ENCODE measurements around the gene FOXR1.

DNA sequence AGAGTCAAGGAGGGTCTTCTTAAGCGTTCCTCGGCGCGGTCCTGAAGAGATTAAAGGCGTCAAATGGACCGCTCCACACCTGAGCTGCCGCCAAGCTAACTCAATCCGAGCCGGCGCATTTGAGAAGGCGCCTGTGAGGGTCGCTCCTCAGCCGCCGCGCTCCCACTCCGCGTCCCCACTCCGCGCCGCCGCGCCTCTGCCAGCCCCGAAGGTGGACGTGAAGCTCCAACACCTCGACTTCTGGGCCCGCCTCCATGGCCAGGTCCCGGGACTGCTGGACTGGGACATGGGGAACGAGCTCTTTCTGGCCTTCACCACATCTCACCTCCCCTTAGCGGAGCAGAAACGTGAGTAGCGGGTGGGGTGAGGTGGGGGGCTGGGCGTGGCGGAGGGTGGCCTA, at the start of gene FOXR1:
- TF ChIP-seq, protein P1, sequence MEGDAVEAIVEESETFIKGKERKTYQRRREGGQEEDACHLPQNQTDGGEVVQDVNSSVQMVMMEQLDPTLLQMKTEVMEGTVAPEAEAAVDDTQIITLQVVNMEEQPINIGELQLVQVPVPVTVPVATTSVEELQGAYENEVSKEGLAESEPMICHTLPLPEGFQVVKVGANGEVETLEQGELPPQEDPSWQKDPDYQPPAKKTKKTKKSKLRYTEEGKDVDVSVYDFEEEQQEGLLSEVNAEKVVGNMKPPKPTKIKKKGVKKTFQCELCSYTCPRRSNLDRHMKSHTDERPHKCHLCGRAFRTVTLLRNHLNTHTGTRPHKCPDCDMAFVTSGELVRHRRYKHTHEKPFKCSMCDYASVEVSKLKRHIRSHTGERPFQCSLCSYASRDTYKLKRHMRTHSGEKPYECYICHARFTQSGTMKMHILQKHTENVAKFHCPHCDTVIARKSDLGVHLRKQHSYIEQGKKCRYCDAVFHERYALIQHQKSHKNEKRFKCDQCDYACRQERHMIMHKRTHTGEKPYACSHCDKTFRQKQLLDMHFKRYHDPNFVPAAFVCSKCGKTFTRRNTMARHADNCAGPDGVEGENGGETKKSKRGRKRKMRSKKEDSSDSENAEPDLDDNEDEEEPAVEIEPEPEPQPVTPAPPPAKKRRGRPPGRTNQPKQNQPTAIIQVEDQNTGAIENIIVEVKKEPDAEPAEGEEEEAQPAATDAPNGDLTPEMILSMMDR (IDR thresholded peaks at IDR 0.05; ENCODE audit: low read length), result no peak
- TF ChIP-seq EZH2 (IDR thresholded peaks at IDR 0.05; ENCODE audit: borderline replicate concordance, low read length), result no peak
